H9 (cell line): ENCODE measurements around the gene CRAMP1. TPM values are rescaled to one million over a fixed set of nuclear protein-coding genes. Genes with fewer than 3 reads are reported as not detected.
"Not testable (repeated sequence)": the region's sequence is repeated elsewhere in the genome, so short reads cannot be mapped to it uniquely, and the experiment has no call there.

Experiments used
- DNase-seq: peaks from one replicate; pipeline ENCODE4 v3.0.0-alpha.2; 2017
- H2AFZ ChIP-seq: one replicate; pipeline ENCODE4 v1.6.1; 2013; ENCODE audit warnings: mild to moderate bottlenecking, low read length, control low read depth, moderate library complexity
- H2AK5ac ChIP-seq: 2 replicates; pipeline ENCODE4 v1.6.1; 2013; ENCODE audit warnings: low read length, control low read depth, mixed read lengths; ENCODE audit not compliant: insufficient read length
- H2BK120ac ChIP-seq: one replicate; pipeline ENCODE4 v1.6.1; 2013; ENCODE audit warnings: low read depth, mild to moderate bottlenecking, low read length, control low read depth, inconsistent platforms; ENCODE audit not compliant: poor library complexity, severe bottlenecking
- H2BK12ac ChIP-seq: 2 replicates; pipeline ENCODE4 v1.6.1; 2013; ENCODE audit warnings: low read length, control low read depth, mixed read lengths, low read depth; ENCODE audit not compliant: insufficient read length
- H2BK15ac ChIP-seq: 2 replicates; pipeline ENCODE4 v1.6.1; 2013; ENCODE audit warnings: low read depth, low read length, control low read depth
- H2BK20ac ChIP-seq: one replicate; pipeline ENCODE4 v1.6.1; 2013; ENCODE audit warnings: low read depth, mild to moderate bottlenecking, low read length, control low read depth, inconsistent platforms; ENCODE audit not compliant: poor library complexity, severe bottlenecking
- H2BK5ac ChIP-seq: 2 replicates; pipeline ENCODE4 v1.6.1; 2013; ENCODE audit warnings: low read length, control low read depth, mixed read lengths; ENCODE audit not compliant: insufficient read length
- H3K14ac ChIP-seq: 2 replicates; pipeline ENCODE4 v1.6.1; 2013; ENCODE audit warnings: low read length, control low read depth; ENCODE audit not compliant: insufficient read depth
- H3K18ac ChIP-seq: 2 replicates; pipeline ENCODE4 v1.6.1; 2013; ENCODE audit warnings: low read depth, mild to moderate bottlenecking, mixed read lengths, low read length, control low read depth; ENCODE audit not compliant: insufficient read length
- H3K23ac ChIP-seq: 2 replicates; pipeline ENCODE4 v1.6.1; 2013; ENCODE audit warnings: low read length, control low read depth, mixed read lengths, low read depth; ENCODE audit not compliant: insufficient read length
- H3K23me2 ChIP-seq: 2 replicates; pipeline ENCODE4 v1.6.1; 2013; ENCODE audit warnings: low read depth, mild to moderate bottlenecking, mixed read lengths, low read length, control low read depth; ENCODE audit not compliant: insufficient read length, poor library complexity, severe bottlenecking
- H3K27ac ChIP-seq: 2 replicates; pipeline ENCODE4 v1.5.1; 2013; ENCODE audit warnings: low read length, control low read depth, mixed read lengths, low read depth; ENCODE audit not compliant: insufficient read length
- H3K27me3 ChIP-seq: 2 replicates; pipeline ENCODE4 v1.6.1; 2013; ENCODE audit warnings: low read length, control low read depth, inconsistent platforms; ENCODE audit not compliant: insufficient read depth
- H3K4ac ChIP-seq: 2 replicates; pipeline ENCODE4 v1.6.1; 2013; ENCODE audit warnings: low read depth, mild to moderate bottlenecking, control low read depth, inconsistent platforms, low read length, moderate library complexity
- H3K4me1 ChIP-seq: 2 replicates; pipeline ENCODE4 v1.6.1; 2013; ENCODE audit warnings: low read length, control low read depth, inconsistent platforms; ENCODE audit not compliant: insufficient read depth
- H3K4me2 ChIP-seq: 2 replicates; pipeline ENCODE4 v1.6.1; 2013; ENCODE audit warnings: low read length, control low read depth, mixed read lengths; ENCODE audit not compliant: insufficient read length, insufficient read depth
- H3K56ac ChIP-seq: 2 replicates; pipeline ENCODE4 v1.6.1; 2013; ENCODE audit warnings: low read depth, mild to moderate bottlenecking, mixed read lengths, low read length, control low read depth; ENCODE audit not compliant: insufficient read length
- H3K79me1 ChIP-seq: 2 replicates; pipeline ENCODE4 v1.6.1; 2013; ENCODE audit warnings: low read depth, mild to moderate bottlenecking, moderate library complexity, low read length, control low read depth, inconsistent platforms; ENCODE audit not compliant: insufficient read depth, poor library complexity, severe bottlenecking
- H3K79me2 ChIP-seq: 2 replicates; pipeline ENCODE4 v1.6.1; 2013; ENCODE audit warnings: low read length, control low read depth, inconsistent platforms; ENCODE audit not compliant: insufficient read depth
- H3K9ac ChIP-seq: 2 replicates; pipeline ENCODE4 v1.6.1; 2013; ENCODE audit warnings: low read length, control low read depth, mixed read lengths; ENCODE audit not compliant: insufficient read length; ENCODE audit errors: extremely low read depth
- H3K9me3 ChIP-seq: one replicate; pipeline ENCODE4 v1.6.1; 2013; ENCODE audit warnings: low read depth, low read length, inconsistent platforms; ENCODE audit not compliant: control insufficient read depth
- H3T11ph ChIP-seq: one replicate; pipeline ENCODE4 v1.6.1; 2013; ENCODE audit warnings: mild to moderate bottlenecking, low read length, control low read depth, inconsistent platforms
- H4K20me1 ChIP-seq: one replicate; pipeline ENCODE4 v1.6.1; 2013; ENCODE audit not compliant: control insufficient read depth, insufficient read length, insufficient read depth
- H4K5ac ChIP-seq: 2 replicates; pipeline ENCODE4 v1.6.1; 2013; ENCODE audit warnings: low read depth, mild to moderate bottlenecking, mixed read lengths, low read length, control low read depth; ENCODE audit not compliant: insufficient read length
- H4K8ac ChIP-seq: replicated peaks from 2 replicates; pipeline ENCODE4 v1.6.1; 2013; ENCODE audit warnings: low read length, control low read depth, mixed read lengths, low read depth; ENCODE audit not compliant: insufficient read length
- H4K91ac ChIP-seq: 2 replicates; pipeline ENCODE4 v1.6.1; 2013; ENCODE audit warnings: low read depth, mild to moderate bottlenecking, moderate library complexity, mixed read lengths, low read length, control low read depth; ENCODE audit not compliant: insufficient read length
- H3K27ac Mint-ChIP-seq, 3 experiments: 2 replicates in 2 of 3; 3 replicates in 1 of 3; pipeline ENCODE4 v1.8.0; 2020 to 2021; ENCODE audit warnings: mixed read lengths in 3 of 3, mild to moderate bottlenecking in 1 of 3, moderate library complexity in 1 of 3
- H3K27me3 Mint-ChIP-seq: 2 replicates; pipeline ENCODE4 v1.8.0; 2021; ENCODE audit warnings: low read depth, mild to moderate bottlenecking, moderate library complexity, mixed read lengths
- H3K36me3 Mint-ChIP-seq, 3 experiments: 2 replicates in 2 of 3; 3 replicates in 1 of 3; pipeline ENCODE4 v1.8.0; 2020 to 2021; ENCODE audit warnings: low read depth in 3 of 3, mixed read lengths in 3 of 3; ENCODE audit not compliant: insufficient read depth in 1 of 3
- H3K4me1 Mint-ChIP-seq, 2 experiments: 2 replicates each; pipeline ENCODE4 v1.8.0; 2020; ENCODE audit warnings: mixed read lengths in 2 of 2
- H3K4me3 Mint-ChIP-seq, 2 experiments: 2 replicates in 1 of 2; 3 replicates in 1 of 2; pipeline ENCODE4 v1.8.0; 2020 to 2021; ENCODE audit warnings: mild to moderate bottlenecking in 2 of 2, mixed read lengths in 2 of 2, moderate library complexity in 1 of 2
- H3K9me3 Mint-ChIP-seq, 2 experiments: 2 replicates in 1 of 2; 3 replicates in 1 of 2; pipeline ENCODE4 v1.8.0; 2020; ENCODE audit warnings: mild to moderate bottlenecking in 2 of 2, mixed read lengths in 2 of 2, moderate library complexity in 1 of 2
- WGBS: extraction: QIAGEN DNeasy Blood & Tissue Kit; methylation state at CpG from one replicate; pipeline ENCODE4 v1.1.7; 2013; ENCODE audit warnings: missing lambda C conversion rate, low lambda C conversion rate, mixed read lengths; ENCODE audit not compliant: insufficient read length; ENCODE audit errors: extremely low coverage; 5-methylcytosine and 5-hydroxymethylcytosine counted together
- total RNA-seq: library from RNA; stranded (reverse); gene quantifications from 2 replicates; pipeline ENCODE4 v1.2.1, GENCODE V29; 2021
- TF ChIP-seq, protein P1 (sequence below): fragments of 200-600 bp; sonication (generic); conservative IDR thresholded peaks from 3 replicates; pipeline ENCODE4 v1.8.0; 2021; ENCODE audit warnings: antibody characterized with exemption, mild to moderate bottlenecking

The CRAMP1 gene
- total RNA-seq, 1 experiment from 2014 or later, result 46.2 TPM

DNA sequence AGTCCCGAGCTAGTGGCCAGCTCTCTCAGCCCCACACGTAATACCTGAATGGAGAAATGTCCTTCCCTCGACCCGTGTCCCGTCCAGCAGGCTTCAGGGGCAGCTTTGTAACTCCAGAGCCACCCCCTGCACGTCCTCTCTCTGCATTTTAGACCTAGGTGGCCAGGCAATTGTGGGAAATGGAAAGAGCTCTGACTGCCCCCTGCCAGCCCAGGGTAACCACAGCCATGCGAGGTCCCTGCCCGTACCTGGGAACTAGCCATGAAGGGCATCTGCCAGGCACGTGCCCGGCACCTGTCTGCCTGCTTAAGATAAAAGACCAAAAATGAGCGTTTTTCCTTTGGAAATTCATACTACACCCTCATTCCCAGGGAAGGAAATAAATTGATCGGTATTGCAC lies 103.1 kb downstream of the CRAMP1 start:
- no peak overlapping the region for H3K23ac ChIP-seq
- no peak overlapping the region for H3K56ac ChIP-seq
- H3K9ac ChIP-seq, result no peak overlapping the region
- H3K4me2 ChIP-seq, result no peak overlapping the region
- Mint-ChIP-seq H3K36me3 (peaks cover 0 to under 1% (median under 1%) of the 10 kb centered on the region in 3 experiments; a peak in 2 of 7 replicates), H3K4me1 (peaks cover 27% of the 10 kb centered on the region in 2 experiments), H3K4me3 (no peak overlapping the region), H3K27me3 (no peaks in the 10 kb centered on the region), H3K27ac (peak overlapping the region in 2 of 3 experiments; percentile 11 to 44; a peak in 2 of 7 replicates), H3K9me3 (no peaks in the 10 kb centered on the region)
- H2AFZ ChIP-seq, result no peak overlapping the region
- H2BK120ac ChIP-seq, result no peak overlapping the region
- H3K18ac ChIP-seq, result no peak overlapping the region
- no peak overlapping the region for H3K27ac ChIP-seq
- H4K20me1 ChIP-seq, result no peaks in the 10 kb centered on the region
- H3K27me3 ChIP-seq, result no peaks in the 10 kb centered on the region
- H3K79me1 ChIP-seq, result peaks cover 13% of the 10 kb centered on the region
- H4K5ac ChIP-seq, result no peak overlapping the region
- H3K79me2 ChIP-seq, result peaks cover 4% of the 10 kb centered on the region; the same call in 1 of the 2 replicates
- no peak overlapping the region for H4K8ac ChIP-seq
- no peaks in the 10 kb centered on the region for H3K9me3 ChIP-seq
- H2BK20ac ChIP-seq, result no peak overlapping the region
- H2BK12ac ChIP-seq, result no peak overlapping the region
- no peak overlapping the region for H3K4ac ChIP-seq
- no peak overlapping the region for H3T11ph ChIP-seq
- TF ChIP-seq, protein P1, sequence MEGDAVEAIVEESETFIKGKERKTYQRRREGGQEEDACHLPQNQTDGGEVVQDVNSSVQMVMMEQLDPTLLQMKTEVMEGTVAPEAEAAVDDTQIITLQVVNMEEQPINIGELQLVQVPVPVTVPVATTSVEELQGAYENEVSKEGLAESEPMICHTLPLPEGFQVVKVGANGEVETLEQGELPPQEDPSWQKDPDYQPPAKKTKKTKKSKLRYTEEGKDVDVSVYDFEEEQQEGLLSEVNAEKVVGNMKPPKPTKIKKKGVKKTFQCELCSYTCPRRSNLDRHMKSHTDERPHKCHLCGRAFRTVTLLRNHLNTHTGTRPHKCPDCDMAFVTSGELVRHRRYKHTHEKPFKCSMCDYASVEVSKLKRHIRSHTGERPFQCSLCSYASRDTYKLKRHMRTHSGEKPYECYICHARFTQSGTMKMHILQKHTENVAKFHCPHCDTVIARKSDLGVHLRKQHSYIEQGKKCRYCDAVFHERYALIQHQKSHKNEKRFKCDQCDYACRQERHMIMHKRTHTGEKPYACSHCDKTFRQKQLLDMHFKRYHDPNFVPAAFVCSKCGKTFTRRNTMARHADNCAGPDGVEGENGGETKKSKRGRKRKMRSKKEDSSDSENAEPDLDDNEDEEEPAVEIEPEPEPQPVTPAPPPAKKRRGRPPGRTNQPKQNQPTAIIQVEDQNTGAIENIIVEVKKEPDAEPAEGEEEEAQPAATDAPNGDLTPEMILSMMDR, result no peak
- H4K91ac ChIP-seq, result no peak overlapping the region
- no peak overlapping the region for H2BK5ac ChIP-seq
- no peak for DNase-seq
- H2AK5ac ChIP-seq, result no peak overlapping the region
- H3K4me1 ChIP-seq, result no peaks in the 10 kb centered on the region
- H3K23me2 ChIP-seq, result no peaks in the 10 kb centered on the region
- WGBS, result no CpG with 5 or more reads among the region's 12 CpGs
- H3K14ac ChIP-seq, result no peak overlapping the region
- H2BK15ac ChIP-seq, result no peak overlapping the region

DNA sequence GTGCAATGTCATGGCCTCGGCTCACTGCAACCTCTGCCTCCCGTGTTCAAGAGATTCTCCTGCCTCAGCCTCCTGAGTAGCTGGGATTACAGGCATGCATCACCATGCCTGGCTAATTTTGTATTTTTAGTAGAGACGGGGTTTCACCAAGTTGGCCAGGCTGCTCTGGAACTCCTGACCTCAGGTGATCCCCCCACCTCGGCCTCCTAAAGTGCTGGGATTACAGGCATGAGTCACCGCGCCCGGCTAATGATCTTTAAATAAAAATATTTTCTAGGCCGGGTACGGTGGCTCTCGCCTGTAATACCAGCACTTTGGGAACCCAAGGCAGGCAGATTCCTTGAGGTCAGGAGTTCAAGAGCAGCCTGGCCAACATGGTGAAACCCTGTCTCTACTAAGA lies 106.1 kb downstream of the CRAMP1 start:
- not testable (repeated sequence) for H3K36me3 Mint-ChIP-seq, H2BK15ac ChIP-seq, H4K20me1 ChIP-seq, H3K4me1 ChIP-seq, H4K8ac ChIP-seq, H2AFZ ChIP-seq, H2BK12ac ChIP-seq, H3K4me2 ChIP-seq, H4K5ac ChIP-seq, H2BK120ac ChIP-seq, H3K27ac Mint-ChIP-seq, H3K79me1 ChIP-seq, H3K18ac ChIP-seq, H3K9me3 ChIP-seq, H3K9me3 Mint-ChIP-seq, DNase-seq, H3T11ph ChIP-seq, H4K91ac ChIP-seq, H2AK5ac ChIP-seq, H2BK5ac ChIP-seq, H3K27me3 Mint-ChIP-seq, H3K14ac ChIP-seq, H3K9ac ChIP-seq, H3K79me2 ChIP-seq, H2BK20ac ChIP-seq, H3K56ac ChIP-seq, H3K4ac ChIP-seq, H3K27me3 ChIP-seq, H3K23me2 ChIP-seq, H3K4me3 Mint-ChIP-seq, H3K23ac ChIP-seq, H3K27ac ChIP-seq
- peaks cover 15 to 18% of the 10 kb centered on the region in 2 experiments for H3K4me1 Mint-ChIP-seq
- WGBS, result no CpG with 5 or more reads among the region's 10 CpGs
